ENCODE measurements around the gene NUP133. TPM values are rescaled to one million over a fixed set of nuclear protein-coding genes. Genes with fewer than 3 reads are reported as not detected.

NUP133 gene
- total RNA-seq, 1 donor from 2014 or later, result 53.5 TPM

- H3K4me1 Mint-ChIP-seq (ENCODE audit: unreplicated experiment), result peaks cover 6% of the 10 kb centered on the region
- no peaks in the 10 kb centered on the region for H3K9me3 Mint-ChIP-seq (ENCODE audit: unreplicated experiment)
- TF ChIP-seq CTCF (IDR thresholded peaks at IDR 0.05; ENCODE audit: unreplicated experiment), result no peak
- no peak overlapping the region for H3K27ac Mint-ChIP-seq (ENCODE audit: unreplicated experiment)
- DNase-seq (ENCODE audit: low spot score), result no peak
- H3K4me3 Mint-ChIP-seq (ENCODE audit: unreplicated experiment), result no peak overlapping the region
- peaks cover 37% of the 10 kb centered on the region for H3K27me3 Mint-ChIP-seq (ENCODE audit: unreplicated experiment)
- no peaks in the 10 kb centered on the region for H3K36me3 Mint-ChIP-seq (ENCODE audit: low read depth, unreplicated experiment)
Measured at GRCh38 chr1:229408458-229409037, 99.6 kb downstream of the NUP133 start.

GRCh38 chr1:229407206-229408026 lies 100.7 kb downstream of the NUP133 start:
- Mint-ChIP-seq H3K9me3 (ENCODE audit: unreplicated experiment) (no peaks in the 10 kb centered on the region), H3K36me3 (ENCODE audit: low read depth, unreplicated experiment) (no peaks in the 10 kb centered on the region), H3K4me3 (ENCODE audit: unreplicated experiment) (peak overlapping the region; percentile 75), H3K27ac (ENCODE audit: unreplicated experiment) (no peak overlapping the region), H3K27me3 (ENCODE audit: unreplicated experiment) (peaks cover 32% of the 10 kb centered on the region), H3K4me1 (ENCODE audit: unreplicated experiment) (peaks cover 6% of the 10 kb centered on the region)
- no peak for TF ChIP-seq CTCF (IDR thresholded peaks at IDR 0.05; ENCODE audit: unreplicated experiment)
- no peak for DNase-seq (ENCODE audit: low spot score)

DNA sequence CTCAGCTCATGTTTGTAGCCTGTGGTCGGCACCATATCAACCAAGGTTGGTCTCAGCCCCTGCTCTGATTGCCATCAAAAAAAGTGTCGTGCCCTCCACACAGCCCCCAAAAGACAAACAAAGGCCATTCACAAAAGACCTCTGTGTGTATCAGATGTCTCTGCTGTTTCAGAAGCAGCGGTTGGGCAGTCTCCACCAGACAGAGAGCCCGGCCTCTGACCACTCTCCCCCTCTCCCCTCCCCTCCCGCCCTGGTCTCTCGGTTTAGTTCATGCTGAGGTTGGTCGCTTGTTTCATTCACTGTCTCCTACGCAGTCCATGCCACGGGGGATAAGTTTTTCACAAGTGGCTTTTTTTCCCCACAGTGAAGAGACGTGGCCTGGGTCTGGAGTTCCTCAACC lies 101.3 kb downstream of the NUP133 start:
- peaks cover 6% of the 10 kb centered on the region for H3K4me1 Mint-ChIP-seq (ENCODE audit: unreplicated experiment)
- no peaks in the 10 kb centered on the region for H3K9me3 Mint-ChIP-seq (ENCODE audit: unreplicated experiment)
- peak; percentile 25 for DNase-seq (ENCODE audit: low spot score)
- H3K27me3 Mint-ChIP-seq (ENCODE audit: unreplicated experiment), result peaks cover 27% of the 10 kb centered on the region
- H3K27ac Mint-ChIP-seq (ENCODE audit: unreplicated experiment), result no peak overlapping the region
- peak overlapping the region; percentile 75 for H3K4me3 Mint-ChIP-seq (ENCODE audit: unreplicated experiment)
- TF ChIP-seq CTCF (IDR thresholded peaks at IDR 0.05; ENCODE audit: unreplicated experiment), result no peak
- no peaks in the 10 kb centered on the region for H3K36me3 Mint-ChIP-seq (ENCODE audit: low read depth, unreplicated experiment)

DNA sequence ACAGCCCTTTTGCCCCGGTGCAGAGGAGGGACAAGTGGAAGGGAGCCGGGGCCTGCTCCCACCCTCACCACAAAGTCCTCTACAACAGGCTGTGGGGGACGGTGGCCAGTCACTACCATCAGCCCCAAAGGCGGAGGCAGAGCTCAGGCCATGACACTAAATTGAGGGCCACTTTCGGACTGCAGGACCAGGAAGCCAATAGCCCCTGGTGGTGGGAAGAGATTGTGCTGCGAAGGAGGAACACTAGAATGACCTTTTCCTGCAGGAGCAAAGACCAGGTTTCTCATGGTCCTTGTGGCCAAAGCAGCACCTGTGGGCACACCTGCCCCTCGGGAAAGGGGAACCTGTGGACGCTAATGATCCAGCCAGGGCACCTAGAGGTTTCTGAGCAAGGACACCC lies 104.6 kb downstream of the NUP133 start:
- no peak overlapping the region for H3K27ac Mint-ChIP-seq (ENCODE audit: unreplicated experiment)

More for the DNA sequence above, 104.6 kb downstream of the NUP133 start:
- Mint-ChIP-seq H3K36me3 (ENCODE audit: low read depth, unreplicated experiment) (no peaks in the 10 kb centered on the region), H3K4me3 (ENCODE audit: unreplicated experiment) (no peak overlapping the region), H3K9me3 (ENCODE audit: unreplicated experiment) (no peaks in the 10 kb centered on the region), H3K27me3 (ENCODE audit: unreplicated experiment) (peaks cover 14% of the 10 kb centered on the region), H3K4me1 (ENCODE audit: unreplicated experiment) (peaks cover 3% of the 10 kb centered on the region)
- DNase-seq (ENCODE audit: low spot score), result no peak
- peak; percentile 26 for TF ChIP-seq CTCF (IDR thresholded peaks at IDR 0.05; ENCODE audit: unreplicated experiment)

Data from endothelial cell (in vitro differentiated cells).